NCI-H1105 treated with DMSO at 0.1 percent for 48 hours (cell line): ENCODE data around the gene ANKS1A.
A peak's percentile ranks its signal among the peaks of the same experiment; 100 is the strongest.
"Not testable (repeated sequence)": the region's sequence is repeated elsewhere in the genome, so short reads cannot be mapped to it uniquely, and the experiment has no call there.

Experiments
- DNase-seq: peaks from one replicate; lab custom pipeline; 2025; lab: John Stamatoyannopoulos, UW

The ANKS1A gene

DNA sequence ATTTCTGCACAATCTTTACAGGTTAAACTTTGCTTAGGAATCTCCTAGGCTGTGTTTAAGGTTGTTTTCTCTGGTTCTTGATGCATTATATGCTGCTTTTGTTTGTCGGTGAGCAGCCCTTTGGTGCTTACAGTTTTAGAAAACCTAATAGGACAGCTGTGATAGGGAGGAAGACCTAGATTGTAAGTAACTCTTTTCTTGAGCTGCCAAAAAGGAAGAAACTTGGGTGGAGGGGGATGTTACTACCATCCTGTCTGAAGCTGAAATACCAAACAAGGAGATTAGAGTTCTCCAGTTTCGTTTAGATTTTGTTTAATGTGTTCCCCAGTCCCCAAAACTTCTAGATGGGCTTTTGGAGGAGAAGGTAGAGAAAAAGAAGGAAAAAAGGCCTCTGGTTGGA lies 72.0 kb downstream of the ANKS1A start:
- no peak for DNase-seq

DNA sequence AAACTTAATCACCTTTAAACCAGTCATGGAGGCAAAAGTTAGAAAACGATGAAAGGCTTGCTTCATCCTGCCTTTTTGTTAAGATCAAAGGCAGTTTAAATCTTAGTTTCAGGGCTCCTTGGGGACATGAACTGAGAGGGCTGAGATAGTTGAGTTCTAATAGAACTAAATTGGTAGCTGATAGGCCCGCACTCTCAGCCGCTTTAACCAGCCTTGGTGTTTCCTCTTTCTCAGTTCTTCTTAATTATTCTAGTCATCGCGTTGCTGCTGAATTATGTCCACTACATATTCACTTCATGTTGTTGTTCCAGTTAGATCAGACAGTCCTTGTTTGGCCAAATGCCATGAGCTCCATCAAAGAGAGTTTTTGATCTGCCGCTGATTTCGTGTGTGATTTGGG lies 72.5 kb downstream of the ANKS1A start:
- DNase-seq, result no peak

DNA sequence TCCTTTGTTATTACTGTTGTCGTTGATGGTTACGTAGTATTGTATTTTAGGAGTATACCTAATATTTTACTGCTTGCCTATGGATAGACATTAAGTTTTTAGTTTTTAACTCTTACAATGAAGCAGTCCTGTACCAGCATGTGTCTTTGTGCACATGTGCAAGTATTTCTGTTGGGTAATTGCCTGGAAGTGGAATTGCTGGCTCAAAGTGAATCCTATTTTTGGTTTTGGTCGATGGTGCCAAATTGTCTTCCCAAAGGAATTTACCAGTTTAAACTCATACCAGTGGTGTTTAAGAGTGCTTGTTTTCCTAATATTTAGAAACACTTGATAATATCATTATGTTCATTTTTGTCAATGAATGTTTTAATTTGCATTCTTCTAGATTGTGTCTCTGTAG lies 75.5 kb downstream of the ANKS1A start:
- no peak for DNase-seq

DNA sequence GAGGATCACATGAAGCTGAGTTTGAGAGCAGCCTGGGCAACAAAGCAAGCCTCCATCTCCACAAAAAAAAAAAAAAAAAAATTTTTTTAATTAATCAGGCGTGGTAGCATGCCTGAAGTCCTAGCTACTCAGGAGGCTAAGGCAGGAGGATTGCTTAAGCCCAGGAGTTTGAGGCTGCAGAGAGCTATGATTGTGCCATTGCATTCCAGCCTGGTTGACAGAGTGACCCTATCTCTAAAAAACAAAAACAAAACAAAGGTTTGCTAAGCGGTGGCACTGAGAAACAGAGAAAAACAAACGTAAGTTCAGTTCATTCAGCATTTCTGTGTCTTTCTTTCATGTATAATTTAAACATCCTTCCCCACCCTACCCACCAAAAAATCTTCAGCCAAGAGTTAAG lies 78.4 kb downstream of the ANKS1A start:
- no peak for DNase-seq

DNA sequence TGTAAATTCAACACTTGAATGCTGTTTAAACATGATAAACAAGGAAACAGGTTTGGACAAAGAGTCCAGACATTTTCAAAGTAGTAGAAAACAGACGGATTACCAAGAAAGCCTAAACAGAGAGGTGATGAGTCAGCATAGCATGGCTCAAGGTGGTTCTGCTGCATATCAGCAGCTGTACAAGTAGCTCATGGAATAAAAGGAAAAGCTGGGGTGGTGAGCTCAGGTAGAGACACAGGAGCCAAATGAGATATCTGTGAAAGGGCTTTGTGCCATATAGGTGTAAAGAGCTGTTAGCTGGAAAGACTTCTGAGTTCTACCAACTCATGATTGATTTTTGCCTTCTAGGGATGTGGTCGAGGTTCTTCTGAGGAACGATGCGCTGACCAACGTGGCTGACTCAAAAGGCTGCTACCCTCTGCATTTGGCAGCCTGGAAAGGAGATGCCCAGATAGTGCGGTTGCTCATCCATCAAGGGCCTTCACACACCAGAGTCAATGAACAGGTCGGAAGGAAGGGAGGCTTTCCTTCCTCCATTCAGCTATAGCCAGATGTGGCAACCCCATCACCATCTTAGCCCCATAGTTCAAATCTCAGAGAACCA lies 80.7 kb downstream of the ANKS1A start:
- DNase-seq, result no peak

DNA sequence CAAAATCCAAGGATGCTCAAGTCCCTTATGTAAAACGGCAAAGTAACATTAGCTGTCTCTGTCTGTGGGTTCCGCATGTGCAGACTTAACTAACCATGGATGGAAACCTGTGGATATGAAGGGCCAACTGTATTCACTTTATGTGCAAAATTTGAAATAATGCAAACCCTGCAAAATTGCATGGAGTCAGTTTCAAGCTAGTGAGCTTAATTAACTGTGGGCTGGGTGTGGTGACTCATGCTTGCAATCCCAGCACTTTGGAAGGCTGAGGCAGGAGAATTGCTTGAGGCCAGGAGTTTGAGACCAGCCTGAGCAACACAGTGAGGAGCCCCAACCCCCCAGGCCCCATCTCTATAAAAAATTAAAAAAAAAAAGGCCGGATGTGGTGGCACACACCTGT lies 81.4 kb downstream of the ANKS1A start:
- no peak for DNase-seq

DNA sequence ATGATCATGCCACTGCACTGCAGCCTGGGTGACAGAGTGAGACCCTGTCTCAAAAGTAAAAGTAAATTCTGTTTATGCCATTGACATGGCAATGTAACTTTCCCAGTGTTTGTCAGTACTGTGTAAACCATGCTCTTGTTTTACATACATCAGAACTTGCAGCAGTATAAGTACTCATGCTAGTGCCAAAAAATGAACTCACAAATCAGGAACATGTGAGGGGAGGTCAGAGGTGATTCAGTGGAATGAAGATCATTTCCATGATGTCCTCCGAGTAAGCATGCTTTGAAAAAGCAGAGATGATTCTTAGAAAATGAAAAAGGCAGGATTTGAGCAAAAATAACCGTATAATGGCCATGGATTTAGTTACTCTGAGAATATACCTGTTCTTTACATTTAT lies 81.9 kb downstream of the ANKS1A start:
- no peak for DNase-seq

DNA sequence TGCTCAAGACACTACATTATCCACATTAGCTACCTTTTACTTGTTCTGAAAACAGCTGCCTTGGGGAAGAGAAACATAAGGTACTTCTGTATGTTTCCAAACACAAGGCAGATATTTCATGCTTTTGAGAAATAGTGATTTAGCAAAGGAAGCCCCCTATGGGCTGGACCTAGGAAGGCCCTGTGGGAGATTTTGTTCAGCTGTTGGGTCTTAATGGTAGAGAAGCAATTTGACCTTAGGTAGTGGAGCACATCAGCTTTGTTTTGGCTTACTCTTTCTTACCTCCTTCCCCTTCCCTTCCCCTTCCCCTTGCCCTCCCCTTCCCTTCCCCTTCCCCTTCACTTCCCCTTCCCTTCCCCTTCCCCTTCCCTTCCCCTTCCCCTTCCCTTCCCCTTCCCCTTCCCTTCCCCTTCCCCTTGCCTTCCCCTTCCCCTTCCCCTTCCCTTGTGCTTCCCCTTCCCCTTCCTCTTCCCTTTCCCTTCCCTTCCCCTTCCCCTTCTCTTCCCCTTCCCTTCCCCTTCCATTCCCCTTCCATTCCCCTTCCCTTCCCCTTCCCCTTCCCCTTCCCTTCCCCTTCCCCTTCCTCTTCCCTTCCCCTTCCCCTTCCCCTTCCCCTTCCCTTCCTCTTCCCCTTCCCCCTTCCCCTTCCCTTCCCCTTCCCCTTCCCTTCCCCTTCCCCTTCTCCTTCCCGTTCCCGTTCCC lies 84.6 kb downstream of the ANKS1A start:
- no peak for DNase-seq

DNA sequence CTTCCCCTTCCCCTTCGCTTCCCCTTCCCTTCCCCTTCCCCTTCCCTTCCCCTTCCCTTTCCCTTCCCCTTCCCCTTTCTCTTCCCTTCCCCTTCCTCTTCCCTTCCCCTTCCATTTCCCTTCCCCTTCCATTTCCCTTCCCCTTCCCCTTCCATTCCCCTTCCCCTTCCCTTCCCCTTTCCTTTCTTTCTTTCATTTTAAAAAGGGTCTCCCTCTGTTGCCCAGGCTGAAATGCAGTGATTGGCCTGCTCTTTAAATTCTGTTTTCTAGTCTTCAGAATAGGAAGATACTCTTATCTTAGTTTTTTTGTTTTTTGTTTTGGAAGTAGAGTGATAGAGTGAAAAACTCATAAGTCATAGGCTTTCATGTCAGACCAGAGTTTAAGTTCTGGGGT lies 85.2 kb downstream of the ANKS1A start:
- no peak for DNase-seq

DNA sequence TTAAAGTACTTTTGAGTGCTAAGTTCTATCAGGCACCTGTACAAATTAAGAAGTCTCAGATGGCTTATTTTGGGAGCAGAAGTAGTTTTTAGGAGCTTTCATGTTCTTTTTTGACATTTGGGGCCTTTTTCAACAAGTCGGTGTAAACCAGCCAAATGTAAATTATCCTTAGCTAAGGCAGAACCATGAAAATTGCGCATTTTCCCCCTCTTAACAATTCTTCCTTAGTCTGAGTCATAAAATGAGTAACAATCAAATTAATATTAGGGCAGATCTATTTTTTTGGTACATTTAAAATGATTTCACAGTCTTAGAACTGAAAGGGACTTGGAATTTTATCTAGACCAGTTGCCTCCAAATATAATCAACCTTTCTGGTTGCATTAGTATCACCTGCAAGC lies 87.2 kb downstream of the ANKS1A start:
- DNase-seq, result no peak

DNA sequence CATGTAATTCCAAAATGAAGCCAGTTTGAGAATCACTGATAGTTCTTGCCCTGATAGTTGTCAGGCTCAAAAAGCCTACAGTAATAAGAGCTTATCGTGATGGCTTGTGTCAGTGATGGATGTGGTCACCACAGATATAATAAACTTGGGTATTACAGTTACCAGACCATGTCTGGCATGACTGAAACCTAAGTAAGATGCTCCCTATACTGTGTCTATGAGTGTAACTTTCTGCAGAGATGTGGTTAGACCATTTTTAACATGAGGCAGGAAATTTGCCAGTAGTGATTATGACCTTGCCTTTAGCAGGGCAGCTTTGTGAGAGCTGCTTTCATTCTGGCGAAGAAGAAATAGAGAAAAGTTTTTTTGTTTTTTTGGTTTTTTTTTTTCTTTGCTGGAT lies 90.2 kb downstream of the ANKS1A start:
- no peak for DNase-seq

DNA sequence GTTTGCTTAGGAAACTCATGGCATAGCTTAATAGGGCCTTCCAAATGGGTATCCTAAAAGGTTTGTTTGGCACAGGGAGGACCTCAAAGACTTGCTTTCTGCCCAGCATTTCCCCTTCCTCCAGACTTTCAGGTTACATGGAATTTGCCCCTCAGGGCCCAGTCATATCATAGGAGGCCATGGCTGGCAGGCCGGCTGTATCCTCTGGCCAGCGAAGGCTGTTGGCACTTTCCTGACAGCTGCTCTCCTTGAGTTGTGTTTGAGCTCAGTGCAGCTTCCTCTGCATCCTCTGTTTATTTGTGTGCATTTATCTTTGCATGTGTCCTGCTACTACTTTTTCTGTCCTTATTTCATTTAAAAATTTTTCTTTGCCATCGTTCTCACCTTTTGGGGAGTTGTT lies 90.9 kb downstream of the ANKS1A start:
- DNase-seq, result no peak

DNA sequence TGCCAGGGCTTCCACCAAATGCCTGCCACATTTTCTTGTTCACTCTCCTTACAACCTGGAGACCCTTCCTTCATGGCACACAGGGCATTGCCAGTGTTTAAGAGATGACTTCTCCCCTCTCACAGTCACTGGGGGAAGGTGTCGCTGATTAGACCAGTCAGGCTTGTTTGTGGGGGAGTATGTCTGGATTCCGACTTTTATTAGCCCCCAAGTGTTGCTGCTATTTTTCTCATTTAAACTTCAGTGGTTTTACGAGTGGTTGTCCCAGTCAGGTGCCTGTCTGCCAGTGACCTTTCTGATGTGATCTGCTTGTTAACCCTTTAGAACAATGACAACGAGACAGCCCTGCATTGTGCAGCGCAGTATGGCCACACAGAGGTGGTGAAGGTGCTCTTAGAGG lies 92.3 kb downstream of the ANKS1A start:
- no peak for DNase-seq

DNA sequence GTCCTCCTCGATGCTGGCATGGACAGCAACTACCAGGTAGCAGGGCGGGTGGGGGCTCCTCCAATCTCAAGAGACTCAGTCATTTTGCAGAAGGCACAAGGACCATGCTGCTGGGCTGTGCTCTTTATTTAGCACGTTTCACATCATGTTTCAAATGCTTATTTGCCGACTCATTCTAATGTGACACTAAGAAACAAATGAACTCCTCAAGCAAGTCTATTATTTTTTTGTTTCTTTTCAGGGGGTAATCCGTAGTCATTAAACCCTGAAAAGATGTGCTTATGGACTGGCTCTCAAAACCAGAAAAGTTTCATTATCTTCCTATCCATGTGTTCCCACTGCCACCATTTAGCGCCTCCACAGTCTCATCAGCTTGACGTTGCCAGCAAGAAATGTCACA lies 92.9 kb downstream of the ANKS1A start:
- no peak for DNase-seq

DNA sequence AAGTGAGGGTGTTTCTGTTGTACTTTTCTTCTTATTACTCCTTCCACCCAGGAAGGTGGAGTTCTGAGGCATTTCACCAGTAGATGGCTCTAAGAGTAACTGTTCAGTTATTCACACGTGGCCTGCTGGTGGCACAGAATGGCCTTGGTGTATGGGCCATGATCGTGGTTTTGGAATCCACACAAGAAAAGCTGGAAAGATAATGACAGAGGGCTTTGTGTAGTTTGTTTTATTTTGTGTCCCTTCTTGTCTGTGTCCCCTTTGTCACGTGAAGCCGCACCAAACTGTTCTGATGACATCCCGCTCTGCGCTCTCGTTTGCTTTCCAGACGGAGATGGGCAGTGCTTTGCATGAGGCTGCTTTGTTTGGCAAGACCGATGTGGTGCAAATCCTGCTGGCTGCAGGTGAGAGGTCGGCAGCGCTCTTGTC lies 93.4 kb downstream of the ANKS1A start:
- DNase-seq, result no peak

DNA sequence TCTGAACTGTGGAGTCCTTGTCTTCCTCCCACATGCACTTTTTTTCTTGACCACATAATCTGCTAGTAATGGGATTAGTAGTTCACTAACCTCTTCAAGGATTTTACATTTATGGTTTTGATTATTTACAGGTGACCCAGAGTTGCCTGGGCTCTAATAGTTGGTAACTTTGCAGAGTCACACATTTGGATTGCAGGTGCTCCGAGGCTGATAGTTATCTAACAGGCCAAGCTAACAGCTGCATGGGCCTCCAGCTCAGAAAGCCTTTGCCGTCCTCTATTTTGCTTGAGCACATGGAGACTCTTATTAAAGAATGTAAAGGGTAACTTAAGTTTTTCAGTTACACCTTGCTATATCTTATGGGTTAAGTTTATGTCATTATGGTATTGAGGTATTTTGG lies 95.4 kb downstream of the ANKS1A start:
- DNase-seq, result no peak

DNA sequence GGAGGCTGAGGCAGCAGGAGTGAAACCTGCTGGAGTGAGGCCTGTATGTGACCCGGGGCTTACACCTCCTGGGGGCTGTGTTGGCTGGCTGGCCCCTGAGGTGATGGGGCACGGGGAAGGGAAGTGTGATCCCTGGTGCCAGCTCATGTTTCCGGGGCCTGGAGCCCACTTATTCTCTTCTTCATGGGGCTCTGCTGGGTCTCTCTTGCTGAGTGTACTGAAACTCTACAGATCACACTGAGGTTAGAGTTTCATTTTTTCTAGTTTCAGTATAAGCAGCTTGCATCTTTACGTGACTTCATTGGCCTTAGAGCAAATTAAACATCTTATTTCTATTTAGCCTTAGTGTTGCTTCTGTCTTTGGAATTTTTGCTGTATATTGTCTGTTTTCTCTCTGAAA lies 96.2 kb downstream of the ANKS1A start:
- DNase-seq, result no peak

DNA sequence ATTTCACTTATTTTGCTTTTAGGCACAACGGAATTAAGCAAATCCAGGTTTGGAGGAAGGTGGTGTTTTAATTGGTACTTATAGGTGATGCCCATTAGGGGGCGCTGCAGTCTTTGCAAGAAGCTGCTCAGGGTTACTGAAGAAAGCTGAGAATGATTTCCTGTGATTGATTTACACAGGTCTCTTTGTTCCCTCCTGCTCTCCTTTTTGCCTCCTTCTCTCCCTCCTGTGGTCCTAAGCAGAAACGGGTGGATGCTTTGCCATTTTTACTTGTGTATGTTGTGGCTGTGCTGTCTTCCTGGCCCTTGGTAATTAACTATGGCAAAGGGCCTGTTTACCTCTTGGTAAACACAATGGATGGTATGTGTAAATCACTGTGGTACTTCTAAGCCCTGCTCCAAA lies 97.8 kb downstream of the ANKS1A start:
- DNase-seq, result peak; percentile 68

DNA sequence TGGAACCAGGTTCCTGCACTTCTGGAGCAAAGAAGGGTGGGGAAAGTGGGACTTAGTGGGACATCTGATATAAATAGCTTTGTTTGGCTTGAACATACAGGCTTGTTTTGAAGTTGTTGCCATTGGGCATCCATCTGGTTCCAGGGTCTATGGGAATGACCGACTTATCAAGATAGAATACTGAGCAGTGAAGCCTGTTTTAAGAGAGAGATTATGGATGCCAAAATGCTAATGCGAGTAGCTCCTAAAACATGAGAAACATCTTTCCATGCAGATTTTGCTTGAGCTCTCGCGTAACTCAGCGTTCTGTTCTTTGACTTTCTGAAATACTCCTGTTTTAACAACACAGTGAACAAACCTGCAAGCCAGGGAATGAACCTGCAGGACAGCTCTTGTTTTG lies 98.5 kb downstream of the ANKS1A start:
- DNase-seq, result no peak

DNA sequence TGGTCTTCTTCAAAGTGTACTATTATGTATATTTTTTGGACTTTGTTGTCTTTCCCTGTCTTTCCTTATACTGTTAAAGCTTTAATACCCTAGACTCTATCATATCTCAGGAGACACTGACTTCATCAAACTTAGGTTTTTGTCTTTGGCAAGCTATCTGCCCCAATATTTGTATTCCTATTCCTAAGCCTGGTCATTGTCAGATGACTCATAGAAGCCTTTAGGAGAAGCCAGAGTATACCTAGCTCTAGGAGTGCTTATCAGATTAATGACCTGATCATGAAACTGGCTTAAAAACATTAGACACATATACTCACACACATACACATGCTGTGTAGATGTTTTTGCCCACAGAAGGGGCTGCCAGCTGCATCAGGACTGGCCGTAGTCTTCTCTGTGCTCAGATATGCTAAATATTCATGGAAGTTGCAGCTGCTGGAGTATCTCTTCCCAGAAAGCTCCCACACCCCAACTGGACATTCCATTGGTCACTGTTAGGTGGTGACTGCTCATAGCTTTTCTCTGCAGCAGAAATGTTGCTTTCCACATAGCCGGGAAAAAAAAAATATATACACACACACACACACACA lies 102.0 kb downstream of the ANKS1A start:
- no peak for DNase-seq

DNA sequence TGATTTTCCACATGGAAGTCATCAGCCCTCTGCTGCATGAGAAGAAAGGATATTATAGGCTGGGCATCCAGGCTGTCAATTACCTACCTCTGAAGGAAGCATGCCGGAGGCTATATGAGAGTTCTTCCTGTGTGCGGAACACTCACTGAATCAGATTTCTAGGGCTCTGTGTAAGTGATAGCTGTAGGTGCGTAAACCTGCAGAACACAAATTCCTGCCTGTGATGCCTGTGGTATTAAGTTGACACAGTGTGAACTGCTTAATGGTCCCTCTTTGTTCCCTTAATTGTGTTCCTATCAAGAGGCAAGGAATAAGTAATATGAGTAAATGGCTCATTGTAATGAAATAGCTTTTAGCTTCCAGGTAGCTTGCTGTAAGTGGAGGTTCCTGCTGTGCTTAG lies 103.3 kb downstream of the ANKS1A start:
- DNase-seq, result peak; percentile 86

DNA sequence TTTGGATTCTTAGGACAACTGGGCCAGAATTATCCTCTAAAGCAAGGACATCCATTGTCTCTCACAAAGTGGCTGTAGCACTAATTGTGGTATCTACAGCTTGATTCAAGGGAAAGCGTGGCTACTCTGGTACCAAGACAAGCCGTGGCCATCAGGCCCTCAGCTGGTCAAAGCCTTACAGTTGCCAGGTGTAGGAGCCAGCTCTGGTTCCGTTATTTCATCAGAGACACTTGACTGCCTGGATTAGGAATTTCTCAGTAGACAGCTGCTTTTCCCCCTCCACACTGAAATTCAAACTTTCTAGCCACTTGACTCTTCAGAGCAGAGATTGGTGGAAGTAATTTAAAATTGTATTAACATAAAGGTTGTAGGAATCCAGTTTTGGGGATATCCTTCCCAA lies 104.2 kb downstream of the ANKS1A start:
- DNase-seq, result no peak

DNA sequence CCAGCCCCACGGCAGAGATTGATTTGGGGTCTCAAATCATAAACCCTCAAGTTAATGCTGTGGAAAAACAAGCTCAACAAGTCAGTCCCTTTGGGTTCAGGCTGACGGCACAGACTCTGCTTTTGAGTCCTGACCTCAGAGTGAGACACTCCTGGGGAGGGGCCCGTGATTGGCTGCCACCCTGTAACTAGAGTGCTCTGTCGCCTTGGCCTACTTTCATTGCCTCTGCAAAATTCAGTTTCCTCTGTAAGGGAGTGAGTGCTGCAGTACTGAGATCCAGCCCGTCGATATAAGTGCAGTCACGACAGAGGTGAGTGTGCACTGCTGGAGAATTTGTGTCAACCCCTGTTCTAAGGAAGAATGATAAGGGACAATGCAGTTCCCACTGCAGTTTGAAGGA lies 105.6 kb downstream of the ANKS1A start:
- no peak for DNase-seq

DNA sequence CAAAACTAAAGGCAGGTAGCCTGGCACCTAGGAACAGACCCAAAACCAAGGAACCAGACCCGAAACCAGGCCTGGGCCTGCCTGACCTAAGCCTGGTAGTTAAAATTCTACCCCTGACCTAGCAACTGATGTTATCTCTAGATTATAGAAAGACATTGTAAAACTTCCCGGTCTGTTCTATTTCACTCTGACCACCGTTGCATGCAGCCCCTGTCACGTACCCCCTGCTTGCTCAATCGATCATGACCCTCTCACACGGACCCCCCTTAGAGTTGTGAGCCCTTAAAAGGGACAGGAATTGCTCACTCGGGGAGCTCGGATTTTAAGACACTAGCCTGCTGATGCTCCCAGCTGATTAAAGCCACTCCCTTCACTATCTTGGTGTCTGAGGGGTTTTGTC lies 109.4 kb downstream of the ANKS1A start:
- not testable (repeated sequence) for DNase-seq
